Uterus (tissue), 4 donors: Measurements from ENCODE around the gene SLC15A4. TPM values are rescaled to one million over a fixed set of nuclear protein-coding genes. Genes with fewer than 3 reads are reported as not detected.

ENCODE experiments used
- DNase-seq, 2 donors: peaks; one replicate each; pipeline ENCODE4 v3.0.0-alpha.2; 2019 to 2020
- H3K27ac ChIP-seq, 2 donors: fragments of 200-600 bp; sonication (generic); 1 replicate in 1 of 2; 2 replicates in 1 of 2; pipeline ENCODE4 v1.5.1; 2016 to 2018
- H3K27me3 ChIP-seq, 2 donors: fragments of 200-600 bp; sonication (generic); one replicate each; pipeline ENCODE4 v1.5.1; 2018 to 2019; ENCODE audit warnings: control low read depth in 1 of 2
- H3K36me3 ChIP-seq, 2 donors: fragments of 200-600 bp; sonication (generic); one replicate each; pipeline ENCODE4 v1.5.1; 2019; ENCODE audit warnings: control low read depth in 1 of 2
- H3K4me1 ChIP-seq, 2 donors: fragments of 200-600 bp; sonication (generic); one replicate each; pipeline ENCODE4 v1.5.1; 2018 to 2019; ENCODE audit warnings: control low read depth in 1 of 2
- H3K4me3 ChIP-seq, 2 donors: fragments of 200-600 bp; sonication (generic); 1 replicate in 1 of 2; 2 replicates in 1 of 2; pipeline ENCODE4 v1.5.1; 2018 to 2019; ENCODE audit warnings: mild to moderate bottlenecking in 1 of 2
- H3K9me3 ChIP-seq, 2 donors: fragments of 200-600 bp; sonication (generic); one replicate each; pipeline ENCODE4 v1.5.1; 2019; ENCODE audit warnings: control low read depth in 1 of 2
- POLR2A ChIP-seq, 2 donors: fragments of 450-650 bp; IDR thresholded peaks; one replicate each; pipeline ENCODE4 v1.6.1; 2016; ENCODE audit warnings: antibody characterized with exemption in 2 of 2, mild to moderate bottlenecking in 1 of 2, moderate library complexity in 1 of 2
- intact Hi-C: fragments of 100-400 bp; cut with DNase I; formaldehyde crosslinking; loops from one replicate; pipeline ENCODE4 v1.15.1; 2023; ENCODE audit warnings: low total_unique reads
- total RNA-seq, 4 donors: library from RNA; depleted of rRNA in 3 of 4; stranded (reverse); fragments of >200 nt in 3 of 4; gene quantifications; one replicate each; pipeline versions ENCODE4 v1.1.0 to v1.2.4, GENCODE V29; 2014 to 2023
- TF ChIP-seq, protein P1 (sequence below), 4 experiments: fragments of 200-600 bp in 2 of 4; fragments of 450-650 bp in 2 of 4; sonication (generic) in 2 of 4; IDR thresholded peaks; one replicate each; pipeline ENCODE4 v1.5.1; 2016 to 2019; ENCODE audit warnings: antibody characterized with exemption in 4 of 4, mild to moderate bottlenecking in 2 of 4, moderate library complexity in 1 of 4
- donor health status: DM: yes; HTN: yes; CAD: no.

Gene SLC15A4
- total RNA-seq, 4 donors from 2014 or later, result 40.9 to 62.8 (median 52.1) TPM

DNA sequence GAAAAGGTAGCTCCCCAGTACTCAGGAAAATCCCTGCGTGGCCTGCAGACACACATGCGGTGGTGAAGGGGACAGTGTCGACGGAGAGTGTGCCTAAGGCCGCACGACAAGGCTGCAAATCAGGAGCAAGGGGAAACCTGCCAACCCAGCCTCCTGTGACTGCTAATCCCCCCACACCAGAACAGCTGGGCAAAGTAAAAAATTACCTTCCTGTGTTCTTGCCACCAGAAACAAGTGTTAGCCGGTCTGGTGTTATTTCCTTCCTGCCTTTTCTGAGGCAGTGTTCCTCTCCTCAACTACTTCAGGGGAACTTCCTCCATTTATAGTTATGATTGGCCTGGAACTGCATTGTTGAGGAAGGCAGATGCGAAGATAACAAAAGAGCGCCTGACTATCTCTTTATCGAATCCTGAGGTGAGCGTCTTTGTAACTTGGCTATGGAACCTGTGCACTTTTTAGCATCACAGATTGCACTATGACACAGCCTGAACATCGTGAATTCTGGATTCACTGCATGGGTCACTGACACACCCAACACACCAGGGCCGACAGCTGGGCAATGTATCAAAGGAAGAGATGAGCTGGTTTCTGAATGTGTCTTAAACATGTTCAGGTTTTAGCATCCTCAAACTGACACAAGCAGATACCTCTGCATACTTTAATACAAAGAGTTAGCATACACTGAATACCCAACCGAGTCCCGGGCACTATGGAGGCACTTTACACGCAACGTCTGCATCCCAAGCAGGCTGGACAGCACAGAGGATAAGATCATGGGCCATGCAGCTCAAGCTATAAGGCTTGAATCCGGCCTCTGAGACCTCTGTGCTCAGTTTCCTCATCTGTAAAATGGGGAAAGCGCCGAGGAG, 28.9 kb downstream of the SLC15A4 start:
- Histone ChIP-seq H3K4me1 (no peaks in the 10 kb centered on the region), H3K27ac (no peak overlapping the region), H3K36me3 (no peaks in the 10 kb centered on the region), H3K9me3 (no peaks in the 10 kb centered on the region), H3K4me3 (no peak overlapping the region), H3K27me3 (no peaks in the 10 kb centered on the region)
- DNase-seq, result no peak
- no peak for TF ChIP-seq POLR2A (IDR thresholded peaks at IDR 0.05)
- TF ChIP-seq, protein P1, sequence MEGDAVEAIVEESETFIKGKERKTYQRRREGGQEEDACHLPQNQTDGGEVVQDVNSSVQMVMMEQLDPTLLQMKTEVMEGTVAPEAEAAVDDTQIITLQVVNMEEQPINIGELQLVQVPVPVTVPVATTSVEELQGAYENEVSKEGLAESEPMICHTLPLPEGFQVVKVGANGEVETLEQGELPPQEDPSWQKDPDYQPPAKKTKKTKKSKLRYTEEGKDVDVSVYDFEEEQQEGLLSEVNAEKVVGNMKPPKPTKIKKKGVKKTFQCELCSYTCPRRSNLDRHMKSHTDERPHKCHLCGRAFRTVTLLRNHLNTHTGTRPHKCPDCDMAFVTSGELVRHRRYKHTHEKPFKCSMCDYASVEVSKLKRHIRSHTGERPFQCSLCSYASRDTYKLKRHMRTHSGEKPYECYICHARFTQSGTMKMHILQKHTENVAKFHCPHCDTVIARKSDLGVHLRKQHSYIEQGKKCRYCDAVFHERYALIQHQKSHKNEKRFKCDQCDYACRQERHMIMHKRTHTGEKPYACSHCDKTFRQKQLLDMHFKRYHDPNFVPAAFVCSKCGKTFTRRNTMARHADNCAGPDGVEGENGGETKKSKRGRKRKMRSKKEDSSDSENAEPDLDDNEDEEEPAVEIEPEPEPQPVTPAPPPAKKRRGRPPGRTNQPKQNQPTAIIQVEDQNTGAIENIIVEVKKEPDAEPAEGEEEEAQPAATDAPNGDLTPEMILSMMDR (IDR thresholded peaks at IDR 0.05), result no peak
- intact Hi-C loops, result no loop called here

DNA sequence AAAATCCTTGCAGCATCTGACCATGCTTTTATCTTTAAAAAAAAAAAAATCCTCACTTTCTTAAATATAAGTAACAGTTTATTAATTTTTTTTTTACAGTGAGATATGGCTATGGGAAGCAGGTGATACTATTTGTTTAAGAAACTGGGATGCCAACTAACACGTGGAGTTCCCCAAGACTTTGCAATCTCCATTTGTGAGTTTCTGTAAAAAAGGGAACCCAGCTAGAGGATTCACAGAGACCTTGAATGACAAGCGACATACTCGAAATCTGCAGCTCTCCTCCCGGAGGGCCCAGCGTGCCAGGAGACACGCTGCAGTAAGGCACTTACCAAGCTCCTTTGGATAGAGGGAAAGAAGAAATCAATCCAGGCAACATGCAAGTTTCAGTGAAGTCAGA, 30.1 kb downstream of the SLC15A4 start:
- Histone ChIP-seq H3K9me3 (no peaks in the 10 kb centered on the region), H3K4me3 (no peak overlapping the region), H3K36me3 (no peaks in the 10 kb centered on the region), H3K27ac (no peak overlapping the region), H3K27me3 (no peaks in the 10 kb centered on the region), H3K4me1 (no peaks in the 10 kb centered on the region)
- TF ChIP-seq POLR2A (IDR thresholded peaks at IDR 0.05), result no peak
- TF ChIP-seq, protein P1 (IDR thresholded peaks at IDR 0.05), result no peak
- no peak for DNase-seq
- intact Hi-C loops, result no loop called here

DNA sequence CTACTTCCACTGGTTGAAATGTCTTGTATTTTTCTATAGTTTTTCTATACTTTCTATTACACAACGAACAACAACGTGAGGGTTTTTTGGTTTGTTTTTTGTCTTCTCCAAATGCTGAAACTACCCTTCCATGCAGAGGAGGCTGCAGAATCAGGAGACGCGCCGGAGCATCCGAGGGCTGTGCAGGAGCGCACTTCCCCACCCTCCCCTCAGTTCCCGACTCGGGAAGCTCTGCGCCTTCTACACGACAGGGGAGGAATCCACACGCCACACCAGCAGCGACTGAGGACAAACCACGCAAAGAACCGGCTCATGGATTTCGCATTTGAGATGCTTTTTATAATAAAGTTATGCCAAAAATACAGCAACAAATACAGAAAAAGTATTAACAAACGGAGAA, 30.9 kb downstream of the SLC15A4 start:
- TF ChIP-seq POLR2A (IDR thresholded peaks at IDR 0.05), result no peak
- TF ChIP-seq, protein P1 (IDR thresholded peaks at IDR 0.05), result no peak

DNA sequence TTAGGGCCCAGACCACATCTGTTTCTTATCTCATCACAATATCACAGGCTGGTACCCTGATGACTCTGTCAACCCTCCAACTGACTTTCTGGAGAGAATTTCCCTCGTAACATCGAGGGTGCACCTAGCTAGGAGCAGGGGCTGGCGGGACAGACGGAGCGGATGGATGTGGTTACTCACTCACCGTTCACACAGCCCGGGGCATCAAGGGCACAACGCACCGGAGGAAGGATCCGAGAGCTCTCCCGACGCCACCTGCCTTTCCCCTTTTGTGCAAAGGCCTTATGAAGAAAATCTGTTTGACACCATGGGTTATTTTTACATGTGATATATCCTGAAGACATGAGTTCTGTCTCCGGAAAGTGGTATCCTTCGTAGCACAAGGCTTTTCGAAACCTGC, 31.4 kb downstream of the SLC15A4 start:
- TF ChIP-seq POLR2A (IDR thresholded peaks at IDR 0.05), result no peak
- TF ChIP-seq, protein P1 (IDR thresholded peaks at IDR 0.05), result no peak
- no peak overlapping the region for H3K27ac ChIP-seq
- no peaks in the 10 kb centered on the region for H3K4me1 ChIP-seq
- H3K4me3 ChIP-seq, result no peak overlapping the region
- intact Hi-C loops, result no loop called here
- no peaks in the 10 kb centered on the region for H3K9me3 ChIP-seq
- DNase-seq, result no peak
- H3K27me3 ChIP-seq, result no peaks in the 10 kb centered on the region
- no peaks in the 10 kb centered on the region for H3K36me3 ChIP-seq

More for the DNA sequence above, 30.9 kb downstream of the SLC15A4 start:
- DNase-seq, result no peak
- H3K4me1 ChIP-seq, result no peaks in the 10 kb centered on the region
- H3K27ac ChIP-seq, result no peak overlapping the region
- no peaks in the 10 kb centered on the region for H3K36me3 ChIP-seq
- H3K9me3 ChIP-seq, result no peaks in the 10 kb centered on the region
- no peak overlapping the region for H3K4me3 ChIP-seq
- intact Hi-C loops, result no loop called here
- H3K27me3 ChIP-seq, result no peaks in the 10 kb centered on the region
